Measurements from ENCODE around the gene AK5. TPM values are rescaled to one million over a fixed set of nuclear protein-coding genes. Genes with fewer than 3 reads are reported as not detected.
"Not testable (repeated sequence)": the region's sequence is repeated elsewhere in the genome, so short reads cannot be mapped to it uniquely, and the experiment has no call there.

The AK5 gene
- total RNA-seq, 2 donors from 2014 or later, result not detected

DNA sequence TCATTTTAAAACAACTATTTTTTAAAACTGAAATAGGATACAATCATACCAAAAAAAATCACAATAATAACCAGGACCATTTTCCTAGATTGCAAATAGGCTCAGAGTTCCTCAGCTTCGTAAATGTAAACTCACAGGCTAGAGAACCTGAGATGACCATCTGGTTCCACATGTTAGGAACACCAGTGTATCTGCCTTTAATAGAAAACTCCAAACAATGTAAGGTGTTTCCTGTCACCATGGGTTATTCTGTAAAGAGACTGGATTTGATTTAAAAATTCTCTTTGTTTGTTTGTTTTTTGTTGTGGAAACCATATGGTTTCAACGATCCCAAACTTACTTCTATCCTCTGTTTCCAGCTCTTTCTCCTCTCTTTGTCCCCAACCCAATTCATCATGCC is 203.1 kb downstream of the AK5 start:
- H3K27me3 Mint-ChIP-seq, result no peaks in the 10 kb centered on the region
- no peaks in the 10 kb centered on the region for H3K36me3 Mint-ChIP-seq (ENCODE audit: low read depth)
- H3K9me3 Mint-ChIP-seq, result no peaks in the 10 kb centered on the region
- no peak overlapping the region for H3K4me3 Mint-ChIP-seq
- H3K4me1 Mint-ChIP-seq, result no peaks in the 10 kb centered on the region
- no peak overlapping the region for H3K27ac Mint-ChIP-seq
- no peak for ATAC-seq (replicated peaks)

GRCh38 chr1:77487631-77488030 is 205.8 kb downstream of the AK5 start:
- Mint-ChIP-seq H3K27ac (no peak overlapping the region), H3K9me3 (no peaks in the 10 kb centered on the region), H3K4me3 (no peak overlapping the region), H3K4me1 (no peaks in the 10 kb centered on the region), H3K36me3 (ENCODE audit: low read depth) (no peaks in the 10 kb centered on the region), H3K27me3 (no peaks in the 10 kb centered on the region)
- ATAC-seq (replicated peaks), result no peak

- Mint-ChIP-seq H3K36me3 (ENCODE audit: low read depth) (no peaks in the 10 kb centered on the region), H3K27me3 (no peaks in the 10 kb centered on the region), H3K27ac (no peak overlapping the region), H3K4me3 (no peak overlapping the region), H3K4me1 (no peaks in the 10 kb centered on the region), H3K9me3 (no peaks in the 10 kb centered on the region)
- no peak for ATAC-seq (replicated peaks)
These were observed 208.1 kb downstream of the AK5 start for GRCh38 chr1:77489910-77490309.

- no peak overlapping the region for H3K27ac Mint-ChIP-seq
- ATAC-seq (replicated peaks), result no peak
- H3K4me1 Mint-ChIP-seq, result peaks cover 6% of the 10 kb centered on the region
- H3K4me3 Mint-ChIP-seq, result no peak overlapping the region
- H3K9me3 Mint-ChIP-seq, result peaks cover 5% of the 10 kb centered on the region
- H3K27me3 Mint-ChIP-seq, result no peaks in the 10 kb centered on the region
- no peaks in the 10 kb centered on the region for H3K36me3 Mint-ChIP-seq (ENCODE audit: low read depth)
These were observed 212.2 kb downstream of the AK5 start for GRCh38 chr1:77494026-77494425.

- H3K9me3 Mint-ChIP-seq, result peaks cover 5% of the 10 kb centered on the region
- H3K27ac Mint-ChIP-seq, result no peak overlapping the region
- no peaks in the 10 kb centered on the region for H3K27me3 Mint-ChIP-seq
- ATAC-seq (replicated peaks), result no peak
- H3K4me1 Mint-ChIP-seq, result peaks cover 6% of the 10 kb centered on the region
- no peak overlapping the region for H3K4me3 Mint-ChIP-seq
- no peaks in the 10 kb centered on the region for H3K36me3 Mint-ChIP-seq (ENCODE audit: low read depth)
These were observed 217.1 kb downstream of the AK5 start for GRCh38 chr1:77498918-77499317.

GRCh38 chr1:77499466-77499865 is 217.6 kb downstream of the AK5 start:
- no peak overlapping the region for H3K4me3 Mint-ChIP-seq
- no peaks in the 10 kb centered on the region for H3K36me3 Mint-ChIP-seq (ENCODE audit: low read depth)
- peaks cover 6% of the 10 kb centered on the region for H3K4me1 Mint-ChIP-seq
- peaks cover 5% of the 10 kb centered on the region for H3K9me3 Mint-ChIP-seq
- H3K27ac Mint-ChIP-seq, result no peak overlapping the region
- H3K27me3 Mint-ChIP-seq, result no peaks in the 10 kb centered on the region
- no peak for ATAC-seq (replicated peaks)

GRCh38 chr1:77504986-77505385 is 223.2 kb downstream of the AK5 start:
- Mint-ChIP-seq H3K4me1 (no peaks in the 10 kb centered on the region), H3K4me3 (no peak overlapping the region), H3K36me3 (ENCODE audit: low read depth) (no peaks in the 10 kb centered on the region), H3K9me3 (no peaks in the 10 kb centered on the region), H3K27me3 (no peaks in the 10 kb centered on the region), H3K27ac (no peak overlapping the region)
- ATAC-seq (replicated peaks), result no peak

- Mint-ChIP-seq H3K4me3 (no peak overlapping the region), H3K27ac (no peak overlapping the region), H3K27me3 (no peaks in the 10 kb centered on the region), H3K9me3 (no peaks in the 10 kb centered on the region), H3K36me3 (ENCODE audit: low read depth) (no peaks in the 10 kb centered on the region), H3K4me1 (no peaks in the 10 kb centered on the region)
- no peak for ATAC-seq (replicated peaks)
These were observed 225.0 kb downstream of the AK5 start for GRCh38 chr1:77506771-77507170.

DNA sequence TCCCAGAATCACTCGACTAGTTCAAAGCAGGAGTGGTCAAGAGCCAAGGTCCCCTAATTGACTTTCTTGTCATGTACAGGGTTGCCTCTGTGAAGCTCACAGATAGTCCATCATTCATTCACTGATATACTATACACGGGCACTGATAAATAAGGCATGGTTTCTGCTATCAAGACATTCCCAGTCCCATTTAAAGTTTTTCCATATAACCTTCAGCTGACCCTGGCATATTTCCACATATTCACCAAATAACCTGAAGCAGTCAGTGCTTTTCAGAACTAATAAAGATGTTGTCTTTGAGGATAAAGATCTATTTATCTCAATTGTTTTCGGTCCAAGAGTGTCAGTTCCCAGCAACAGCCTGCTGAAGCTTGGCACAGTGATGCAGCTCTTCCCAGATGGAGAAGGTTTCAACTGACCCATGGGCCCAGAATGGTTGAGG is 227.3 kb downstream of the AK5 start:
- Mint-ChIP-seq H3K27me3 (no peaks in the 10 kb centered on the region), H3K36me3 (ENCODE audit: low read depth) (no peaks in the 10 kb centered on the region), H3K27ac (no peak overlapping the region), H3K4me1 (no peaks in the 10 kb centered on the region), H3K4me3 (no peak overlapping the region), H3K9me3 (no peaks in the 10 kb centered on the region)
- no peak for ATAC-seq (replicated peaks)

DNA sequence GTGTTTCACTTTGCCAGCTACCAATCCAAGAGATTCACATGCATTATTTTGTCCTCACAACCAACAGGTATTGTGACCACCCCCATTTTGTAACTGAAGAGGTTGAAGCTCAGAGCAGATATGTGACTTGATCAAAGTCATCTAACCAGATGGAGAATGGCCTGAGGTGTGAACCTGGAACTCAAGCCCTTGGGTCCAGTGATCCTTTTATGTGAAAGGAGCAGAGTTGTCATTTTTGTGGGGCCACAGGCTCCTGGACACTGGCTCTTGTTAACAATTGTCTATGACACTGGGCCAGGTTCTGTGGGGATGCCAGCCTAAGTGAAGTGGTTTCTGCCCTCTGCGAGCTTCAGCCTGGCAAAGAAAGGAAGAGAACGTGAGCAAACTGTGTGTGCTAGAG is 228.1 kb downstream of the AK5 start:
- Mint-ChIP-seq H3K4me1 (no peaks in the 10 kb centered on the region), H3K27me3 (no peaks in the 10 kb centered on the region), H3K36me3 (ENCODE audit: low read depth) (no peaks in the 10 kb centered on the region), H3K27ac (no peak overlapping the region), H3K9me3 (no peaks in the 10 kb centered on the region), H3K4me3 (no peak overlapping the region)
- ATAC-seq (replicated peaks), result no peak

DNA sequence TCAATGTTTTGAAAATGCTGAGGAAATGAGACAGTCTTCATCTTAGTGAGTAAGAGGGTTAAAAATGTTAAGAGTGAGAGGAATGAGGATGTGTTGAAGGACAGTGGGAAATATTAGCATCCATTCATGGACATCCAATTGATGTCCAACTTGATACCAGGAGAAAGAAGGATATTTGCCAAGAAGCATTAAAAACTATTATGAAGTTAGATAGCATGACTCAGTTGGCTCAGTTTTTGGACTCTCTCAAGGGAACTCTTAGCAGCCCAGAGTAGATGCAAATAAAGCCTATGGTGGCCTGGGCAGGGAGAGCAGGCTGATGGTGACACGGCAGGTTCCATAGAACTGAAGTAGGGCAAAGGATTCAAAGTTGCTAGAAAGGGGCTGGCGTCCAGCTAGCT is 229.6 kb downstream of the AK5 start:
- Mint-ChIP-seq H3K27me3 (no peaks in the 10 kb centered on the region), H3K4me1 (no peaks in the 10 kb centered on the region), H3K36me3 (ENCODE audit: low read depth) (no peaks in the 10 kb centered on the region), H3K9me3 (no peaks in the 10 kb centered on the region), H3K27ac (no peak overlapping the region), H3K4me3 (no peak overlapping the region)
- no peak for ATAC-seq (replicated peaks)

DNA sequence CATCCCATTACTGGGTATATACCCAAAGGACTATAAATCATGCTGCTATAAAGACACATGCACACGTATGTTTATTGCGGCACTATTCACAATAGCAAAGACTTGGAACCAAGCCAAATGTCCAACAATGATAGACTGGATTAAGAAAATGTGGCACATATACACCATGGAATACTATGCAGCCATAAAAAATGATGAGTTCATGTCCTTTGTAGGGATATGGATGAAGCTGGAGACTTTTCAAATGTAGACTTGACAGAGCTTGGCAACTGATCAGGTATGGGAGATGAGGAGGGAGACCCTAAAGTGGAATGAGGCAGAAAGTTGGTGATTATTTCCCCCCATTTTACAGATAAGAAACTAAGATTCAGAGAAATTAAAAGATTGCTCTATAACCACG is 230.8 kb downstream of the AK5 start:
- ATAC-seq (replicated peaks); H3K9me3 Mint-ChIP-seq; H3K27ac Mint-ChIP-seq; H3K36me3 Mint-ChIP-seq (ENCODE audit: low read depth); H3K4me1 Mint-ChIP-seq; H3K27me3 Mint-ChIP-seq; H3K4me3 Mint-ChIP-seq: not testable (repeated sequence)

DNA sequence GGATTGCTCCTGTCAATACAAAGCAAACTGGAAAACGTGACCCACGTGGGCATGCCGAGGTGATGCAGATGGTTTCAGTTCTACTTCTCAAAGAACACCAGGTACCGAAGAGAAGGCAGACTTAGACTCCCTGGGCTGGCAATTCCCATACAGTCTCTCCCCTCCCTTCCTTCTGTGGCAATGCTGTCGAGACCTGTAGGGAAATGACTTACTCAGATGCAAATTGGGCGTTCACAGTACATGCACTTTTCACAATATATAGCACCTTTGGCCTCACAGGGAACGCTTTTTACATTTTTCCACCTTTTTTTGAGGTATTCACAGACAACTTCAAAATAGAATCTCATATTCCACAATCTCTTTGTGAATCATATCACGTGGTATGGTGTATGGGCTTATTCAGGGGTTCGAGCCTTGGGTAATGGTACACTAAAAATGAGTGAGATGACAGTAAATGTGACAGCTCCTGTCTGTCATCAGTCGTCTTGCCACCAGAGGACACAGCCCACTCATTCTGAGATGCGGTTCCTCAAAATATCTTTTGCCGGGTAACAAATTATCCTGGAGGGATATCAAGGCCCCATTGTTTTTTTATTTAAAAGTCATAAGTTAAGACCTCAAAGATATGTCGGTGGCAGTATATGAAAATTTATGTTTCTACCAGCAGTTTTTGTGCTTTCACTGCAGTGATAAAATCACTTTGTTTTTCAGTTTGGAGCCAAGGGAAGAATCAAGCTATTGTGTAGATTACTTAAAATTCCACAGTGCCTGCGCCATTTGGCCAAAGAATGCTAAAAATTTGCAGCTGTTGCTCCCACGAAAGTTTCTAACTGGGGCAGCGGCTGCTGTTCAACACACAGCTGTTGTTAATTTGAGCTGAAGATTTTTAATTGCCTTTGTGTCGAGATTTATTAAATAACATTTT is 232.3 kb downstream of the AK5 start:
- H3K27me3 Mint-ChIP-seq, result no peaks in the 10 kb centered on the region
- no peaks in the 10 kb centered on the region for H3K9me3 Mint-ChIP-seq
- H3K27ac Mint-ChIP-seq, result no peak overlapping the region
- no peak for ATAC-seq (replicated peaks)
- H3K36me3 Mint-ChIP-seq (ENCODE audit: low read depth), result no peaks in the 10 kb centered on the region
- H3K4me1 Mint-ChIP-seq, result no peaks in the 10 kb centered on the region
- no peak overlapping the region for H3K4me3 Mint-ChIP-seq

DNA sequence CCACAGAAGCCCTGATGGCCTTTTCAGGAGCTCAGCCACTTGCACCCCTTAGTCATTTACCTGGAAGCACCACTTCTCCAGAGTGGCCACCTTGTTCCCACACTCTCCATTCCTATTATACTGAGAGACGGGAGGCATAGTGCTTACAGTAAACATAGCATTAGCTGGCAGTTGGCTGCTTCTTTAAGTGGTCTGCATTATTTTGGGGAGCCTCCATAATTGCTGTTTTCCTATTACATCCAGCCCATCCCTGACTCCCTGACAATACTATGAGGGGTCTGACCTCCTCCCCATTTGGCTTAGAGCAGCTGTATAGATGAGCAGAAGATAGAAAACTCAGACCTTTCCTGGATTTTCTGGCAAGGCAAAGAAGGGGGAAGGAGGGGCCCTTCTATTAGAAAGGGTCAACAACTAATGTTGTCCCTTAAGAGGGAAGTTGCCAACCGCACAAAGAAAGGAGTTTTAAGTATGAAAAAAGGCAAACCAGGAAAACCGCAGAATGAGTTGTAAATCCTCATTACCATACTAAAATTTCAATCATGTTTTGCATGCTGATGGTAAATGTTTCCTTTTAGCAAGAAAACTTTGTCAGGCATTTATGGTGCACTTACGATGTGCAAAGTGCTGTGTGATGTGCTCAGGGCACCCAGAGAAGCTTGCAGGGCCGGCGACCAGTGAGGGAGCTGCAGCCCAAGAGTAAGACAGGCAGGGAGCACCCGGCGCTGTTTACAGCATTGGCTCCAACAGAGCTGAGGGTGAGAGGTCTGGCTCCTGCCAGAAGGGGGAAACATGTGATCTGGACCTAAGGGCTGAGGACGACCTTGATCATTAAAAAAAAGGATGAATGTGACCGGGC is 233.3 kb downstream of the AK5 start:
- no peaks in the 10 kb centered on the region for H3K9me3 Mint-ChIP-seq
- ATAC-seq (replicated peaks), result no peak
- no peaks in the 10 kb centered on the region for H3K27me3 Mint-ChIP-seq
- no peak overlapping the region for H3K27ac Mint-ChIP-seq
- H3K36me3 Mint-ChIP-seq (ENCODE audit: low read depth), result no peaks in the 10 kb centered on the region
- no peak overlapping the region for H3K4me3 Mint-ChIP-seq
- no peaks in the 10 kb centered on the region for H3K4me1 Mint-ChIP-seq

DNA sequence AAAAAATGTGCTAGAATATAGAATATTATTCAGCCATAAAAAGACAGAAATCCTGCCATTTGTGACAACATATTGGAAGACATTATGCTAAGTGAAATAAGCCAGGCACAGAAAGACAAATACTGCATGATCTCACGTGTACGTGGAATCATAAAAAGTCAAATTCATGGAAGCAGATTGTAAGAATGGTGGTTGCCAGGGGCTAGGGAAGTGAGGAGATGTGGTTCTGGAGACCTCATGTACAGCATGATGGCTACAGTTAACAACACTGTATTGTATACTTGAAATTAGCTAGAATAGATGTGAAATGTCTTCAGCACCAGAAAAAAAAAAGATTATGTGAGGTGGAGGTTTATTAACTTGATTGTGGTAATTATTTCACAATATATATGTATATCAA is 234.3 kb downstream of the AK5 start:
- H3K4me1 Mint-ChIP-seq, result no peaks in the 10 kb centered on the region
- H3K9me3 Mint-ChIP-seq, result no peaks in the 10 kb centered on the region
- no peak overlapping the region for H3K4me3 Mint-ChIP-seq
- no peaks in the 10 kb centered on the region for H3K36me3 Mint-ChIP-seq (ENCODE audit: low read depth)
- no peak for ATAC-seq (replicated peaks)
- H3K27ac Mint-ChIP-seq, result no peak overlapping the region
- H3K27me3 Mint-ChIP-seq, result no peaks in the 10 kb centered on the region
